ENCODE results near the gene PAM.

DNA sequence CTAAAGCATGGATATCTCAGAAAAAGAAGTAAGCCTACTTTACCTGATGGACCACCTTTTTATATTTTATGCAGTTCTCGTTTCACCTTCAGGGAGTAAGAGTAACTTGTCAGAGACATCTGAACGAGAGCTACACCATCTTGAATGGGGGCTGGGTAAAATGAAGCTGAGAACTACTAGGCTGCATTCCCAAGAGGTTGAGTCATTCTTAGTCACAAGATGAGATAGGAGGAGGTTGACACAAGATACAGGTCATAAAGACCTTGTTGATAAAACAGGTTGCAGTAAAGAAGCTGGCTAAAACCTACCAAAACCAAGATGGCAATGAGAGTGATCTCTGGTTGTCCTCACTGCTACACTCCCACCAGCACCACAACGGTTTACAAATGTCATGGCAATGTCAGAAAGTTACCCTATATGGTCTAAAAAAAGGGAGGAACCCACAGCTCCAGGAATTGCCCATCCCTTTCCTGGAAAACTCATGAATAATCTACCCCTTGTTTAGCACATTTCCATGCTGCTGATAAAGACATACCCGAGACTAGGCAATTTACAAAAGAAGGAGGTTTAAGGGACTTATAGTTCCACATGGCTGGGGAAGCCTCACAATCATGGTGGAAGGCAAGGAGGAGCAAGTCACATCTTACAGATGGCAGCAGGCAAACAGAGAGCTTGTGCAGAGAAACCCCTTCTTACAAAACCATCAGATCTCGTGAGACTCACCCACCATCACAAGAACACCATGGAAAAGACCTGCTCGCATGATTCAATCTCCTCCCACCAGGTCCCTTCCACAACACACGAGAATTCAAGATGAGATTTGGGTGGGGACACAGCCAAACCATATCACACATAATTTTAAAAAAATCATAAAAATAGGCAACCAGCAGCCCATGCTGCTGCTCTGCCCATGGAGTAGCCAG, 302.4 kb downstream of the PAM start:
- TF ChIP-seq CTCF (conservative IDR thresholded peaks at IDR 0.05; ENCODE audit: low read depth, low read length): no peak
- no peak for TF ChIP-seq EZH2 (IDR thresholded peaks at IDR 0.05; ENCODE audit: low read length, unreplicated experiment)
- TF ChIP-seq EZH2phosphoT487 (IDR thresholded peaks at IDR 0.05; ENCODE audit: borderline replicate concordance, low read length): no peak

Data from PC-3 (cell line).